ENCODE results near the gene GLI3.

GLI3 gene

GRCh38 chr7:42053834-42054233 is 183.2 kb downstream of the GLI3 start:
- Histone ChIP-seq H3K9ac (no peak overlapping the region), H3K4me2 (no peak overlapping the region), H3K4me1 (peaks cover 3% of the 10 kb centered on the region), H3K4me3 (no peak overlapping the region), H3K9me3 (peaks cover 8% of the 10 kb centered on the region; the same call in 1 of the 2 replicates), H3K27ac (no peak overlapping the region), H4K20me1 (no peaks in the 10 kb centered on the region), H3K36me3 (peaks cover 15% of the 10 kb centered on the region; the same call in 1 of the 2 replicates), H3K27me3 (no peaks in the 10 kb centered on the region)
- no peak for TF ChIP-seq Cebpa-rat (IDR thresholded peaks at IDR 0.05)

- Histone ChIP-seq H3K4me2 (no peak overlapping the region), H3K27me3 (no peaks in the 10 kb centered on the region), H3K27ac (no peak overlapping the region), H3K4me3 (no peak overlapping the region), H3K9me3 (no peaks in the 10 kb centered on the region), H3K36me3 (peaks cover 37% of the 10 kb centered on the region), H4K20me1 (no peaks in the 10 kb centered on the region), H3K4me1 (no peaks in the 10 kb centered on the region), H3K9ac (no peak overlapping the region)
- no peak for TF ChIP-seq Cebpa-rat (IDR thresholded peaks at IDR 0.05)
Observed at GRCh38 chr7:42049761-42050160, 187.2 kb downstream of the GLI3 start.

GRCh38 chr7:42046483-42046882 is 190.5 kb downstream of the GLI3 start:
- Histone ChIP-seq H3K4me3 (no peak overlapping the region), H3K9ac (no peak overlapping the region), H4K20me1 (no peaks in the 10 kb centered on the region), H3K27me3 (no peaks in the 10 kb centered on the region), H3K36me3 (peaks cover 46% of the 10 kb centered on the region), H3K27ac (no peak overlapping the region), H3K4me1 (no peaks in the 10 kb centered on the region), H3K4me2 (no peak overlapping the region), H3K9me3 (no peaks in the 10 kb centered on the region)
- TF ChIP-seq Cebpa-rat (IDR thresholded peaks at IDR 0.05): no peak

GRCh38 chr7:42045961-42046360 is 191.0 kb downstream of the GLI3 start:
- Histone ChIP-seq H4K20me1 (no peaks in the 10 kb centered on the region), H3K4me2 (no peak overlapping the region), H3K36me3 (peaks cover 44% of the 10 kb centered on the region), H3K4me3 (no peak overlapping the region), H3K9ac (no peak overlapping the region), H3K9me3 (no peaks in the 10 kb centered on the region), H3K27ac (no peak overlapping the region), H3K4me1 (no peaks in the 10 kb centered on the region), H3K27me3 (no peaks in the 10 kb centered on the region)
- no peak for TF ChIP-seq Cebpa-rat (IDR thresholded peaks at IDR 0.05)

GRCh38 chr7:42039921-42040320 is 197.1 kb downstream of the GLI3 start:
- no peak overlapping the region for H3K9ac ChIP-seq
- no peaks in the 10 kb centered on the region for H3K9me3 ChIP-seq
- H3K27ac ChIP-seq: no peak overlapping the region
- peaks cover 54% of the 10 kb centered on the region for H3K36me3 ChIP-seq
- no peaks in the 10 kb centered on the region for H4K20me1 ChIP-seq
- H3K4me2 ChIP-seq: no peak overlapping the region
- no peak for TF ChIP-seq Cebpa-rat (IDR thresholded peaks at IDR 0.05)
- H3K27me3 ChIP-seq: no peaks in the 10 kb centered on the region
- peaks cover 8% of the 10 kb centered on the region for H3K4me1 ChIP-seq
- H3K4me3 ChIP-seq: no peak overlapping the region

GRCh38 chr7:42035210-42035609 is 201.8 kb downstream of the GLI3 start:
- Histone ChIP-seq H4K20me1 (no peaks in the 10 kb centered on the region), H3K9me3 (no peaks in the 10 kb centered on the region), H3K4me2 (no peak overlapping the region), H3K4me1 (peaks cover 8% of the 10 kb centered on the region), H3K9ac (no peak overlapping the region), H3K4me3 (no peak overlapping the region), H3K27ac (no peak overlapping the region), H3K27me3 (no peaks in the 10 kb centered on the region), H3K36me3 (peaks cover 32% of the 10 kb centered on the region)
- no peak for TF ChIP-seq Cebpa-rat (IDR thresholded peaks at IDR 0.05)

GRCh38 chr7:42033480-42033879 is 203.5 kb downstream of the GLI3 start:
- no peak overlapping the region for H3K9ac ChIP-seq
- H4K20me1 ChIP-seq: no peaks in the 10 kb centered on the region
- no peak for TF ChIP-seq Cebpa-rat (IDR thresholded peaks at IDR 0.05)
- no peak overlapping the region for H3K4me2 ChIP-seq
- no peaks in the 10 kb centered on the region for H3K9me3 ChIP-seq
- H3K4me1 ChIP-seq: peaks cover 17% of the 10 kb centered on the region
- no peak overlapping the region for H3K4me3 ChIP-seq
- no peak overlapping the region for H3K27ac ChIP-seq
- H3K36me3 ChIP-seq: peaks cover 25% of the 10 kb centered on the region
- no peaks in the 10 kb centered on the region for H3K27me3 ChIP-seq

- Histone ChIP-seq H4K20me1 (no peaks in the 10 kb centered on the region), H3K36me3 (peaks cover 23% of the 10 kb centered on the region), H3K4me1 (peaks cover 23% of the 10 kb centered on the region), H3K27ac (no peak overlapping the region), H3K4me2 (peak overlapping the region; percentile 34), H3K27me3 (no peaks in the 10 kb centered on the region), H3K9me3 (no peaks in the 10 kb centered on the region), H3K4me3 (no peak overlapping the region), H3K9ac (no peak overlapping the region)
- TF ChIP-seq Cebpa-rat (IDR thresholded peaks at IDR 0.05): no peak
Observed at GRCh38 chr7:42029405-42029804, 207.6 kb downstream of the GLI3 start.

- no peak overlapping the region for H3K4me3 ChIP-seq
- H3K9ac ChIP-seq: no peak overlapping the region
Observed at GRCh38 chr7:42027521-42027920, 209.5 kb downstream of the GLI3 start.

GRCh38 chr7:42026622-42027197 is 210.3 kb downstream of the GLI3 start:
- H3K4me2 ChIP-seq: no peak overlapping the region
- no peaks in the 10 kb centered on the region for H3K27me3 ChIP-seq
- no peak overlapping the region for H3K4me3 ChIP-seq
- TF ChIP-seq Cebpa-rat (IDR thresholded peaks at IDR 0.05): no peak
- H3K4me1 ChIP-seq: peaks cover 23% of the 10 kb centered on the region
- no peak overlapping the region for H3K27ac ChIP-seq
- H3K9ac ChIP-seq: no peak overlapping the region
- no peaks in the 10 kb centered on the region for H4K20me1 ChIP-seq
- peaks cover 46% of the 10 kb centered on the region for H3K36me3 ChIP-seq
- H3K9me3 ChIP-seq: no peaks in the 10 kb centered on the region

More at GRCh38 chr7:42027521-42027920, 209.5 kb downstream of the GLI3 start:
- Histone ChIP-seq H3K4me2 (no peak overlapping the region), H3K36me3 (peaks cover 41% of the 10 kb centered on the region), H4K20me1 (no peaks in the 10 kb centered on the region), H3K27ac (no peak overlapping the region), H3K9me3 (no peaks in the 10 kb centered on the region), H3K27me3 (no peaks in the 10 kb centered on the region), H3K4me1 (peaks cover 23% of the 10 kb centered on the region)
- TF ChIP-seq Cebpa-rat (IDR thresholded peaks at IDR 0.05): no peak
